HepG2 (cell line): ENCODE results near the gene ESYT2. TPM values are rescaled to one million over a fixed set of nuclear protein-coding genes. Genes with fewer than 3 reads are reported as not detected.

Experiments
- FOXA1 ChIP-seq, 2 experiments: fragments of 450-650 bp in 1 of 2; sonication (generic) in 1 of 2; formaldehyde crosslinking in 1 of 2; IDR thresholded peaks; 2 replicates each; pipeline versions ENCODE4 v1.4.0 to v1.6.1; 2016 to 2020; ENCODE audit warnings: missing genetic modification reagents in 1 of 2
- HNRNPL ChIP-seq: fragments of 200-400 bp; formaldehyde crosslinking; IDR thresholded peaks from 2 replicates; pipeline ENCODE4 v1.6.1; 2017; ENCODE audit warnings: mild to moderate bottlenecking, low read depth, low read length
- KDM6A ChIP-seq: IDR thresholded peaks from 2 replicates; pipeline ENCODE4 v1.6.1; 2016; ENCODE audit warnings: low read depth
- KLF13 ChIP-seq: sonication (generic); formaldehyde crosslinking; IDR thresholded peaks from 2 replicates; pipeline ENCODE4 v1.4.0; 2020; ENCODE audit warnings: mild to moderate bottlenecking, missing genetic modification reagents
- NR2C2 ChIP-seq: sonication (generic); formaldehyde crosslinking; IDR thresholded peaks from 2 replicates; pipeline ENCODE4 v1.4.0; 2020; ENCODE audit warnings: missing genetic modification reagents, mild to moderate bottlenecking, moderate library complexity, borderline replicate concordance
- PHF5A ChIP-seq: IDR thresholded peaks from one replicate; pipeline ENCODE4 v1.6.1; 2018; ENCODE audit warnings: low read depth, missing genetic modification reagents; ENCODE audit not compliant: unreplicated experiment
- PTBP1 ChIP-seq: fragments of 200-400 bp; formaldehyde crosslinking; IDR thresholded peaks from 2 replicates; pipeline ENCODE4 v1.6.1; 2018; ENCODE audit warnings: low read length, low read depth; ENCODE audit not compliant: poor library complexity, severe bottlenecking
- RFX1 ChIP-seq: fragments of 450-650 bp; IDR thresholded peaks from 2 replicates; pipeline ENCODE4 v1.6.1; 2017
- SOX13 ChIP-seq, 3 experiments: fragments of 450-650 bp in 1 of 3; sonication (generic) in 1 of 3; formaldehyde crosslinking in 1 of 3; IDR thresholded peaks in 2 of 3; conservative IDR thresholded peaks in 1 of 3; 2 replicates each; pipeline versions ENCODE4 v1.5.0 to v1.6.1; 2016 to 2020; ENCODE audit warnings: antibody characterized with exemption in 1 of 3, mild to moderate bottlenecking in 1 of 3, missing compliant biosample characterization in 1 of 3, missing genetic modification reagents in 1 of 3, moderate library complexity in 1 of 3
- ZC3H4 ChIP-seq: sonication (generic); formaldehyde crosslinking; IDR thresholded peaks from 2 replicates; pipeline ENCODE4 v1.4.0; 2020; ENCODE audit warnings: missing genetic modification reagents, borderline replicate concordance
- ZFAT ChIP-seq: sonication (generic); formaldehyde crosslinking; conservative IDR thresholded peaks from 2 replicates; pipeline ENCODE4 v1.8.1; 2023; ENCODE audit warnings: missing genetic modification reagents, inconsistent platforms
- ZNF501 ChIP-seq: sonication (generic); formaldehyde crosslinking; IDR thresholded peaks from 2 replicates; pipeline ENCODE4 v1.5.1; 2020; ENCODE audit warnings: mild to moderate bottlenecking, moderate library complexity, missing genetic modification reagents
- ZNF678 ChIP-seq: sonication (generic); formaldehyde crosslinking; IDR thresholded peaks from 2 replicates; pipeline ENCODE4 v1.4.0; 2020; ENCODE audit warnings: mild to moderate bottlenecking, missing genetic modification reagents
- ZNF766 ChIP-seq: sonication (generic); formaldehyde crosslinking; IDR thresholded peaks from 2 replicates; pipeline ENCODE4 v1.5.0; 2020; ENCODE audit warnings: missing genetic modification reagents, borderline replicate concordance
- ZNF777 ChIP-seq: sonication (generic); formaldehyde crosslinking; IDR thresholded peaks from 2 replicates; pipeline ENCODE4 v1.4.0; 2020; ENCODE audit warnings: missing genetic modification reagents
- polyA plus RNA-seq, 8 experiments: library from polyadenylated mRNA; depleted of rRNA in 3 of 8; stranded (reverse) in 7 of 8; unstranded in 1 of 8; fragments of >200 nt; fragmentation: Illumina TruSeq in 4 of 8; extraction: Trizol in 4 of 8; gene quantifications; 2 replicates each; pipeline versions ENCODE4 v1.2.1 to v1.2.3, GENCODE V29; 2011 to 2016; ENCODE audit warnings: low read depth in 4 of 8, missing spikeins in 1 of 8, mixed read lengths in 1 of 8; ENCODE audit not compliant: insufficient read depth in 1 of 8
- total RNA-seq, 5 experiments: library from RNA; depleted of rRNA; stranded (reverse); fragments of >200 nt; fragmentation: Illumina TruSeq; extraction: Trizol; gene quantifications; 2 replicates each; pipeline ENCODE4 v1.2.3, GENCODE V29; 2016; ENCODE audit warnings: low read depth in 1 of 5
- TF ChIP-seq, protein P1 (sequence below): IDR thresholded peaks from 2 replicates; pipeline ENCODE4 v1.6.1; 2018; ENCODE audit warnings: missing genetic modification reagents
- TF ChIP-seq, protein P2 (sequence below): sonication (generic); formaldehyde crosslinking; IDR thresholded peaks from 2 replicates; pipeline ENCODE4 v1.5.1; 2020; ENCODE audit warnings: missing genetic modification reagents, mild to moderate bottlenecking, borderline replicate concordance
- TF ChIP-seq, protein P3 (sequence below): sonication (generic); formaldehyde crosslinking; IDR thresholded peaks from 2 replicates; pipeline ENCODE4 v1.5.0; 2020; ENCODE audit warnings: mild to moderate bottlenecking, missing genetic modification reagents
- TF ChIP-seq, protein P4 (sequence below): sonication (generic); formaldehyde crosslinking; IDR thresholded peaks from 2 replicates; pipeline ENCODE4 v1.5.0; 2020; ENCODE audit warnings: mild to moderate bottlenecking, missing genetic modification reagents
- TF ChIP-seq, protein P5 (sequence below): fragments of 450-650 bp; IDR thresholded peaks from 2 replicates; pipeline ENCODE4 v1.6.1; 2016

Gene ESYT2
- total and polyA plus RNA-seq, 2 of the 13 experiments (the other 11 are each of a cell fraction or from before 2014, with no cell fraction given): 28.5 to 37.3 TPM

DNA sequence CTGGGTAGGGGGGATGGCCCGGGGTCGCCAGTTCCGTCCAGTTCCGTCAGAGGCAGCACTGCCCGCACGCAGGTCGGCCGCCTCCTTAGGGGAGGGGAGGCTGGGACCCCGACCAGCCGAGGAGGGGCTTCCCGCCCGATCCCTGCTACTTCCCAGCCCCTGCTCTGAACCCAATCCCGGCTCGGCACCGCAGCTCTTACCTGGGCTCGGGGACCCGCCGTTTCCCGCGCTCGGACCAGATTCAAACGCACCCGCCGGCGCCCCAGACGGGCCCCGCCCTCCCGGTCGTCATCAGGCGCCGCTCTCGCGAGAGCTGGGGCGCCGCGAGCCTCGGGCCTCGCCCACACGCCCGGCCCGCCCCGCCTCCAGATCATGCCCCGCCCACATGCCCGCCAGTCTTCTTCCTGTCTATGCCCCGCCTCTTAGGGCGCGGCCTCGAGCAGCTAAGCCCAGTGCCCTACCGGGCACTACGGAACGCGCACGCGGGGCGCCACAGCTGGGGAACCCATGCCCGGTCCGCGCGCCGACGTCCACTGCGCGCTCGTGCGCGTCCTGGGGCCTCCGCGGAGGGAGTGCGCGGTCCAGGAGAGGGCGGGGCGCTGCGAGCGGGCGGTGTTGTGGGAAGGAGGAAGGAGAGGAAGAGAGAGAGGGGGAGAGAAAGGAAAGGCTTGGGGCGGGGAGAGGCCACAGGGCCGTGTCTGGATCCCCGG lies 124.6 kb downstream of the ESYT2 start, which contains the start of gene NCAPG2 (continued):
- no peak for TF ChIP-seq SOX13 (IDR thresholded peaks at IDR 0.05)
- 0 out of 4 replicates have a peak, but pooled peaks of 1 of the 2 experiments have one; percentile 5 for TF ChIP-seq SOX13 (CRISPR knock-in tag; conservative IDR thresholded peaks at IDR 0.05 in 1 of 2, IDR thresholded peaks at IDR 0.05 in 1 of 2)
- TF ChIP-seq RFX1: no peak
- TF ChIP-seq, protein P1, sequence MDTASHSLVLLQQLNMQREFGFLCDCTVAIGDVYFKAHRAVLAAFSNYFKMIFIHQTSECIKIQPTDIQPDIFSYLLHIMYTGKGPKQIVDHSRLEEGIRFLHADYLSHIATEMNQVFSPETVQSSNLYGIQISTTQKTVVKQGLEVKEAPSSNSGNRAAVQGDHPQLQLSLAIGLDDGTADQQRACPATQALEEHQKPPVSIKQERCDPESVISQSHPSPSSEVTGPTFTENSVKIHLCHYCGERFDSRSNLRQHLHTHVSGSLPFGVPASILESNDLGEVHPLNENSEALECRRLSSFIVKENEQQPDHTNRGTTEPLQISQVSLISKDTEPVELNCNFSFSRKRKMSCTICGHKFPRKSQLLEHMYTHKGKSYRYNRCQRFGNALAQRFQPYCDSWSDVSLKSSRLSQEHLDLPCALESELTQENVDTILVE (CRISPR knock-in tag): peak; percentile 50; the same call in 1 of the 2 replicates
- peak; percentile 61 for TF ChIP-seq PTBP1
- TF ChIP-seq, protein P2, sequence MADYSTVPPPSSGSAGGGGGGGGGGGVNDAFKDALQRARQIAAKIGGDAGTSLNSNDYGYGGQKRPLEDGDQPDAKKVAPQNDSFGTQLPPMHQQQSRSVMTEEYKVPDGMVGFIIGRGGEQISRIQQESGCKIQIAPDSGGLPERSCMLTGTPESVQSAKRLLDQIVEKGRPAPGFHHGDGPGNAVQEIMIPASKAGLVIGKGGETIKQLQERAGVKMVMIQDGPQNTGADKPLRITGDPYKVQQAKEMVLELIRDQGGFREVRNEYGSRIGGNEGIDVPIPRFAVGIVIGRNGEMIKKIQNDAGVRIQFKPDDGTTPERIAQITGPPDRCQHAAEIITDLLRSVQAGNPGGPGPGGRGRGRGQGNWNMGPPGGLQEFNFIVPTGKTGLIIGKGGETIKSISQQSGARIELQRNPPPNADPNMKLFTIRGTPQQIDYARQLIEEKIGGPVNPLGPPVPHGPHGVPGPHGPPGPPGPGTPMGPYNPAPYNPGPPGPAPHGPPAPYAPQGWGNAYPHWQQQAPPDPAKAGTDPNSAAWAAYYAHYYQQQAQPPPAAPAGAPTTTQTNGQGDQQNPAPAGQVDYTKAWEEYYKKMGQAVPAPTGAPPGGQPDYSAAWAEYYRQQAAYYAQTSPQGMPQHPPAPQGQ (CRISPR knock-in tag): no peak
- TF ChIP-seq, protein P3, sequence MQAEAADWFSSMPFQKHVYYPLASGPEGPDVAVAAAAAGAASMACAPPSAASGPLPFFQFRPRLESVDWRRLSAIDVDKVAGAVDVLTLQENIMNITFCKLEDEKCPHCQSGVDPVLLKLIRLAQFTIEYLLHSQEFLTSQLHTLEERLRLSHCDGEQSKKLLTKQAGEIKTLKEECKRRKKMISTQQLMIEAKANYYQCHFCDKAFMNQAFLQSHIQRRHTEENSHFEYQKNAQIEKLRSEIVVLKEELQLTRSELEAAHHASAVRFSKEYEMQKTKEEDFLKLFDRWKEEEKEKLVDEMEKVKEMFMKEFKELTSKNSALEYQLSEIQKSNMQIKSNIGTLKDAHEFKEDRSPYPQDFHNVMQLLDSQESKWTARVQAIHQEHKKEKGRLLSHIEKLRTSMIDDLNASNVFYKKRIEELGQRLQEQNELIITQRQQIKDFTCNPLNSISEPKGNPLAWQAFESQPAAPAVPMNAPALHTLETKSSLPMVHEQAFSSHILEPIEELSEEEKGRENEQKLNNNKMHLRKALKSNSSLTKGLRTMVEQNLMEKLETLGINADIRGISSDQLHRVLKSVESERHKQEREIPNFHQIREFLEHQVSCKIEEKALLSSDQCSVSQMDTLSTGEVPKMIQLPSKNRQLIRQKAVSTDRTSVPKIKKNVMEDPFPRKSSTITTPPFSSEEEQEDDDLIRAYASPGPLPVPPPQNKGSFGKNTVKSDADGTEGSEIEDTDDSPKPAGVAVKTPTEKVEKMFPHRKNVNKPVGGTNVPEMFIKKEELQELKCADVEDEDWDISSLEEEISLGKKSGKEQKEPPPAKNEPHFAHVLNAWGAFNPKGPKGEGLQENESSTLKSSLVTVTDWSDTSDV (CRISPR knock-in tag): no peak
- peak; percentile 75 for TF ChIP-seq ZNF501 (CRISPR knock-in tag)
- no peak for TF ChIP-seq ZNF777 (CRISPR knock-in tag)
- no peak for TF ChIP-seq ZNF678 (CRISPR knock-in tag)
- TF ChIP-seq, protein P4, sequence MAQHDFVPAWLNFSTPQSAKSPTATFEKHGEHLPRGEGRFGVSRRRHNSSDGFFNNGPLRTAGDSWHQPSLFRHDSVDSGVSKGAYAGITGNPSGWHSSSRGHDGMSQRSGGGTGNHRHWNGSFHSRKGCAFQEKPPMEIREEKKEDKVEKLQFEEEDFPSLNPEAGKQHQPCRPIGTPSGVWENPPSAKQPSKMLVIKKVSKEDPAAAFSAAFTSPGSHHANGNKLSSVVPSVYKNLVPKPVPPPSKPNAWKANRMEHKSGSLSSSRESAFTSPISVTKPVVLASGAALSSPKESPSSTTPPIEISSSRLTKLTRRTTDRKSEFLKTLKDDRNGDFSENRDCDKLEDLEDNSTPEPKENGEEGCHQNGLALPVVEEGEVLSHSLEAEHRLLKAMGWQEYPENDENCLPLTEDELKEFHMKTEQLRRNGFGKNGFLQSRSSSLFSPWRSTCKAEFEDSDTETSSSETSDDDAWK (CRISPR knock-in tag): no peak
- TF ChIP-seq KDM6A (CRISPR knock-in tag): no peak
- TF ChIP-seq ZFAT (CRISPR knock-in tag): no peak
- peak; percentile 84 for TF ChIP-seq ZNF766
- TF ChIP-seq PHF5A (CRISPR knock-in tag): no peak
- TF ChIP-seq FOXA1 (IDR thresholded peaks at IDR 0.05): no peak
- no peak for TF ChIP-seq FOXA1 (CRISPR knock-in tag; IDR thresholded peaks at IDR 0.05)
- TF ChIP-seq NR2C2: no peak
- TF ChIP-seq, protein P5, sequence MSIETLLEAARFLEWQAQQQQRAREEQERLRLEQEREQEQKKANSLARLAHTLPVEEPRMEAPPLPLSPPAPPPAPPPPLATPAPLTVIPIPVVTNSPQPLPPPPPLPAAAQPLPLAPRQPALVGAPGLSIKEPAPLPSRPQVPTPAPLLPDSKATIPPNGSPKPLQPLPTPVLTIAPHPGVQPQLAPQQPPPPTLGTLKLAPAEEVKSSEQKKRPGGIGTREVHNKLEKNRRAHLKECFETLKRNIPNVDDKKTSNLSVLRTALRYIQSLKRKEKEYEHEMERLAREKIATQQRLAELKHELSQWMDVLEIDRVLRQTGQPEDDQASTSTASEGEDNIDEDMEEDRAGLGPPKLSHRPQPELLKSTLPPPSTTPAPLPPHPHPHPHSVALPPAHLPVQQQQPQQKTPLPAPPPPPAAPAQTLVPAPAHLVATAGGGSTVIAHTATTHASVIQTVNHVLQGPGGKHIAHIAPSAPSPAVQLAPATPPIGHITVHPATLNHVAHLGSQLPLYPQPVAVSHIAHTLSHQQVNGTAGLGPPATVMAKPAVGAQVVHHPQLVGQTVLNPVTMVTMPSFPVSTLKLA: peak; percentile 77
- TF ChIP-seq ZC3H4 (CRISPR knock-in tag): no peak
- TF ChIP-seq KLF13: no peak
- 0 out of 2 replicates have a peak, but pooled peaks have one; percentile 38 for TF ChIP-seq HNRNPL
